GM10266 (cell line): ENCODE measurements around the gene SLC44A1.

Source experiments
- DNase-seq: peaks from one replicate; pipeline ENCODE4 v3.0.0; 2012; ENCODE audit errors: extremely low spot score
- TF ChIP-seq, protein P1 (sequence below): IDR thresholded peaks from 2 replicates; pipeline ENCODE4 v1.5.1; 2012; ENCODE audit warnings: mild to moderate bottlenecking, low read depth; ENCODE audit not compliant: control insufficient read depth, insufficient read depth; ENCODE audit errors: missing control alignments

SLC44A1 gene

DNA sequence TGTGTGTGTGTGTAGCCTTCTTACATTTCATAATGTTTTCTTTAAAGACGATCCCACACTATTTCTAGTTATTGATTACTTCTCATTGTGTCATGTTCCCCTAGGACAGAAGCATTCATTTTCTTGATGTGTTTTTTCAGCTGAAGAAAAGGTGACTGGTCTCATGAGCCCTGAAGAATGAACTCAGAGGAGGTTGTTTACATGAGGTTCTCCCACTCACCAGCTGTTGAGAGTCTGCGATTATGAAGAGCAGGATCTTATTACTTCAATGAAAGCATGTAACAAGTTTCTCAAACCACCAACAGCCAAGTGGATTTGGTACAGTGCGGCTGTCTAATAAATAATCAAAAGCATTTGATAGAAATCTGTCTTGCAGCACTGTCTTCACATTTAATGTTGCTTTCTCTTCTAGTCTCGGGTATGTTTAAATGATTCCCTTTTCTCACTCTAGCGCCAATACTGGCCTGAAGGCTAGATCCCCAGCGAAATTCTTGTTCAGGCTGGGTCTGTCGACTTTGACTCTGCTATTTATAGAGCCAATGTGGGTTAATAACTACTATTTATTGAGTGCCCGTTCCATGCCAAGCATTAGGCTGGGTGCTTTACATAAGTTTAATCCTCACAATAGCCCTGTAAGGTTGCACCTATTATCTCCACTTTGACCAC is 193.8 kb downstream of the SLC44A1 start:
- TF ChIP-seq, protein P1, sequence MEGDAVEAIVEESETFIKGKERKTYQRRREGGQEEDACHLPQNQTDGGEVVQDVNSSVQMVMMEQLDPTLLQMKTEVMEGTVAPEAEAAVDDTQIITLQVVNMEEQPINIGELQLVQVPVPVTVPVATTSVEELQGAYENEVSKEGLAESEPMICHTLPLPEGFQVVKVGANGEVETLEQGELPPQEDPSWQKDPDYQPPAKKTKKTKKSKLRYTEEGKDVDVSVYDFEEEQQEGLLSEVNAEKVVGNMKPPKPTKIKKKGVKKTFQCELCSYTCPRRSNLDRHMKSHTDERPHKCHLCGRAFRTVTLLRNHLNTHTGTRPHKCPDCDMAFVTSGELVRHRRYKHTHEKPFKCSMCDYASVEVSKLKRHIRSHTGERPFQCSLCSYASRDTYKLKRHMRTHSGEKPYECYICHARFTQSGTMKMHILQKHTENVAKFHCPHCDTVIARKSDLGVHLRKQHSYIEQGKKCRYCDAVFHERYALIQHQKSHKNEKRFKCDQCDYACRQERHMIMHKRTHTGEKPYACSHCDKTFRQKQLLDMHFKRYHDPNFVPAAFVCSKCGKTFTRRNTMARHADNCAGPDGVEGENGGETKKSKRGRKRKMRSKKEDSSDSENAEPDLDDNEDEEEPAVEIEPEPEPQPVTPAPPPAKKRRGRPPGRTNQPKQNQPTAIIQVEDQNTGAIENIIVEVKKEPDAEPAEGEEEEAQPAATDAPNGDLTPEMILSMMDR: no peak
- no peak for DNase-seq

DNA sequence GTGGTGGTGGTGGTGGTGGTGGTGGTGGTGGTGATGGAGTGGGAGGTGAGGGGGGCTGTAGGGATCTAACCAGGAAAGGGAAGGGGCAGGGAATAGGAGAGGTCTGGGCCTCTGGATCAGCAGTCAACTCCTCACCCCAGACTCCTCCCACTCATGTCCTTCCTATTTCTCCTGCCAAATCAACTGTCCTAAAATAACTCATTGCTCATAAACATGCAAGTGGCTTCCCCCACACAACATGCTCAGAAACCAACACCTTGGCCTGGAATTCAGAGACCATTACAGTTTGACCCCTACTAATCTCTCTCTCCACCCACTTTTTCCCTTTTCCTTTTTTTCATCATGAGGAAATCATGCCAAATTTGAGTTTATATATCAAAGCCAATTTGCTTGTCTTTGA is 195.0 kb downstream of the SLC44A1 start:
- DNase-seq: no peak
- TF ChIP-seq, protein P1: no peak

DNA sequence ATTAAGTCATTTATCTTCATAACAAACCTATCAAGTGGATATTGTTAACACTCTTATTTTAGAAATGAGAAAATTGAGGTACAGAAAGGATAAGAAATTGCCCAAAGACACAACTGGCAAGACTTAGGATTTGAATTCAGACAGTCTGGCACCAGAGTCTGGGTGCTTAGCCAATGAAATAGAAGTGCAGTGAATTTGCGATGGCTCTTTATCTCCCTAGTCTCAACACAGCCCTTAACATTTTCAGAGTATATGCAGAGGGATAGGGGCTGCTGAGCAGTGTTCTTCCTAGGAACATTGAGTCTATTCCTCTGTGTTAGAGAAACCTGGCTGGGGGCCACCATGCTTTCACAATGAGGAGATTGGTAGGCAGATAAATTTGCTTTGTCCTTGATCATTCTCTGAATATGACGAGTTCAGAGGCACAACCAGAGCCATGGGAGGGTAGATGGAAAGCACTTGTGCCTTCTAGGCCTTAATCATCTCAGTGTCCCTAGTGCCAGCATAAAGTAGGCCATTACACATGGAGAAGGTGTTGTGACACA is 197.2 kb downstream of the SLC44A1 start:
- no peak for DNase-seq

DNA sequence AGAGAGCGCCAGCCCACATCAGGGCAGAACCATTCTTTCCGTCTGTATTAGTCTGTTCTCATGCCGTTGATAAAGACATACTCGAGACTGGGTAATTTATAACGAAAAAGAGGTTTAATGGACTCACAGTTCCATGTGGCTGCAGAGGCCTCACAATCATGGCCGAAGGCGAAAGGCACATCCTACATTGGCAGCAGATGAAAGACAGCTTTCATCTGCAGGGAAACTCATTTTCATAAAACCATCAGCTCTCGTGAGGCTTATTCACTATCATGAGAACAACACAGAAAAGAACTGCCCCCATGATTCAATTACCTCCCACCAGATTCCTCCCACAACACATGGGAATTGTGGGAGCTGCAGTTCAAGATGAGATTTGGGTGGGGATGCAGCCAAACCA is 198.7 kb downstream of the SLC44A1 start:
- TF ChIP-seq, protein P1: no peak
- no peak for DNase-seq

More for the DNA sequence above, 197.2 kb downstream of the SLC44A1 start:
- TF ChIP-seq, protein P1: no peak

DNA sequence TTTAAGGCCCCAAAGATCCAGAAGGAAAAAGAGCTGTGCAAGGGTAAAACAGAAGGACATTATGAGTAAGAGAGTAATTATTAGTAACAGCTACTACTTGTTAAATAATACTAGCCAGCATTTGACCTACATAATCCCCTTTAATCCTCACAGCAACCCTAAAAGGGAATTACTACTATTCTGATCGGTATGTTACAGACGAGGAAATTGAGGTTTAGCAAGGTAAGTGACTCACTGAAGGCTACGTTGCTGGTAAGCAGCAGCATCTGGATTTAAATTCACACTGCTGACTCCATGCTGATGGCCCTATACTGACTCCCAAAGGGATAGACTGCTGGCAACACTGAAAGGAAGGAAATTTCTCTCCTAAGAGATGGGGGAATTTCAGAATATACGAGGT is 199.7 kb downstream of the SLC44A1 start:
- DNase-seq: no peak
- TF ChIP-seq, protein P1: no peak

DNA sequence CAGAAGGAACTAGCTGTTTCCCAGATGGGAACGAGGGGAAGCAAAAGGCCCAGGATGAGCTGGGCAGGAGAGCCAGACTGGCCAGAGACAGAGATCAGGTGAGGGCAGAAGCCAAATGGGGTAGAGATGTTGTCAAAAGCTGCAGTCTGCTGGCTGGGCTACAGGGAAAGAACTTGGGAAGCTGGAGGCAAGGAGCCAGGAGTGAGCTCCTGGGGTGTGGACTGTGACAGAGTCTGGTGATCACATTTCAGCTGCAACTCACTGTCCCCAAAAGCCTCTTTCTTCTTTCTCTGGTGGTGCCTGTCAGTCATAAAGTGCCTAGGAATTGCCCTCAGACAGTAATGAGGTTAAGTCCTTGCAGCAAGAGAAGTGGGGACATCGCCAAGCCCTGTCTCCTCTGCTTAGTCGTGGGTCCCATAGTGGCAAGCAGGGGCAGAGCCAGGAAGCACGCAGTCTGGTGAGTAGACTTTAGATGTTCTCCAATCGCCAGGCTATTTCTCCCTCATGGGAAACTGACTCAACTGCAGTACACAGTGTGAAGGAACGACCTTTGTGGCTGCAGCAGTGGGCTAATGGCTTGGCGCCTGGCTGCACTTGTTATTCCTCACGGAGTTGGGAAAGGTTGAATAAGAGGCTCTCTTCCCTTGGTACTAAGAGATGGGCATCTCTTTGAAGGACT is 200.9 kb downstream of the SLC44A1 start:
- TF ChIP-seq, protein P1: no peak
- no peak for DNase-seq

DNA sequence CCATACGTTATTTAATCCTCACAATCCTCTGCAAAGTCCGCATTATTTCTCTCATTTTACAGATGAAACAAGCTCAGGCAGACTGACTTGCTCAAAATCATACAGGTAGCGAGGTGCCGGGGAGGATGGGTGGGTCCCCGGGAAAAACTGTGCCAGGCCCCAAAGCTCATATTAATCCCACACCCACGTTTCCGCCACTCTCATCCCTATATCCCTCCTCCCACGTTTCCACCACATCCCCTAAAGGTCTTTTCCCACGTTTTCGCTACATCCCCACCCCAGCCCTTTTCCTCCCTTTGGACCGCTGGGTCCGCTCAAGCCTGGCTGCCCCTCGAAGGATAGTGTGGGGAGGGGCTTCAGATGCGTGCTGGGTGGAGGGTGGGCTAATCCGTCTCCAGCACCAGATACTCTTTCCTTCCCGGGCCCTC is 202.9 kb downstream of the SLC44A1 start:
- TF ChIP-seq, protein P1: no peak
- peak; percentile 10 for DNase-seq
